Hematopoietic multipotent progenitor cell treated with erythropoietin and hydrocortisone succinate and interleukin-3 and kit ligand, for 17 days (in vitro differentiated cells): ENCODE measurements around the gene ZNF530.

Experiments used
- DNase-seq: peaks from one replicate; pipeline ENCODE4 v3.0.0-alpha.2; 2015; ENCODE audit warnings: low spot score

Gene ZNF530

GRCh38 chr19:57599761-57600383 lies at the start of gene ZNF530:
TSS of gene ZNF530 (plus strand) at chr19:57599885. CDS start at chr19:57604346, 4,461 bp downstream.
- DNase-seq = peak; percentile 82

DNA sequence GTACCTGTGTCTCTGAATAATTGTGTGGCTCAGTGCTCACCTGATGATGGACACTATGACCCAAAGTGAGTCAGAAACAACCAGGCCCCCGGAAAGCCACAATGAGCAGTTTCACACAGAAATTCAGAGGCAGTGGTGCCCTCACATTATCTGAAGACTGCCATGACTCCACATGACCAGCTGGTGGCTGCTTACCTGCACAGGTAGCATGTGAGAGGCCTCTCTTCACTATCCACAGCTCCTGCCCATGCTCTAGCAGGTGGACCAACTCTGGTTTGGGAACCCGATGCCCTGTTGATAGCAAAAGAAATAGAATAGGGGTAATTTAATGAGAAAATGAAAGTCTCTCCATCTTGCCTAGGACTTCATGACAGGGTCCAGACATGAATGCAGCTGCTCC lies 47.3 kb upstream of the ZNF530 start:
- DNase-seq = no peak

DNA sequence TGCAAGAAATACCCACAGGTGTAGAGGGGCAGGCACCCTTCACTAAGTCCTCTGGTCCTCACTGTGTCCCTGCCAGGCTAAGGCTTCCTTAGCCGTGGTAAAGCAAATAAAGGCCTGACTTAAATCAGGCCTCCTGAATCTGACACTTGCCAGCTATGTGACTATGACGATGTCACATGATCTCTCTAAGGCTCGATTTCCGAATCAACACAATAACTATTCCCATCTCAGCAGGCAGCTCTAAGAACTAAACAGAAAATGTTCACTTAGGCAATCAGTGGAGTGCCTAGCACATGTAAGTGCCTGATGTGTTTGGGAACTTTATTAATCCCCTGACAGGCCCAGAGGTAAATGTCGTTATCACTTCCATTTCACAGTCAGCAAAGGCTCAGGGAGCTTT lies 42.0 kb upstream of the ZNF530 start:
- DNase-seq = no peak

DNA sequence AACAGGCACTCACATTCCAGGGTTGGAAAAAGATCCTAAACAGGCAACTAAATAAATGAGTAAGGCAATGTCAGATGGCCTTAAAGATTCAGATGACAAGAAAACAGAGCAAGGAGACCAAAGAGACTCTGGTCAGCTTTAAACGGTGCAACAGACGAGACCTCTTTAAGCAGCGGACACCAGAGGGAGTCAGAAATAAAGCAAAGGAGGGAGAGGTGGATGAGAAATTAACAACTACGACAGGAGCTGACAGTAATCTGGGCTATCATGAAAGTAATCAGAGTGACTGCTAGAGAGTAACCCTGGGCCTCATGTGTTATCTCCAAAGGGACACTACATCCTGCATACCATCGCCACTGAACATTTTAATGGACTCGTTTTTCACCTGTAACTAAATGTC lies 41.2 kb upstream of the ZNF530 start:
- DNase-seq = no peak

DNA sequence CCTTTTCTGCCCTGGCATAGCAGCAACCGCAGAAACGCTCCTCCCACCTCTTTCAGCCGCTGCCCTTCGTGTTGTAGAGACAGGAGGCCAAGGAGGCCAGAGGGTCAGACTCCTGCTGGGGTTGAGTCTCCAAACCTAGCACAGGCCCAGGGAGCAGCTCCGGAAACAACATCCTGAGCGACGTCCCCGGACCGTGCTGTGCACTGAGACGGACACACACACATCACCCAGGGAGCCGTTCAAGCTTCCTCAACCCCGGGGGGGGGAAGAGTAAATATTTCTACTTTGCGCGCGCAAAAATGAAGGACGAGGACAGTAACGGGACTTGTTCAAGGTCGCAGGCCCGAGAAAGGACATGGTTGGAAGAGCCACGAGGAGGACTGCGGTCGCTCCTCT lies 40.7 kb upstream of the ZNF530 start:
- no peak for DNase-seq

DNA sequence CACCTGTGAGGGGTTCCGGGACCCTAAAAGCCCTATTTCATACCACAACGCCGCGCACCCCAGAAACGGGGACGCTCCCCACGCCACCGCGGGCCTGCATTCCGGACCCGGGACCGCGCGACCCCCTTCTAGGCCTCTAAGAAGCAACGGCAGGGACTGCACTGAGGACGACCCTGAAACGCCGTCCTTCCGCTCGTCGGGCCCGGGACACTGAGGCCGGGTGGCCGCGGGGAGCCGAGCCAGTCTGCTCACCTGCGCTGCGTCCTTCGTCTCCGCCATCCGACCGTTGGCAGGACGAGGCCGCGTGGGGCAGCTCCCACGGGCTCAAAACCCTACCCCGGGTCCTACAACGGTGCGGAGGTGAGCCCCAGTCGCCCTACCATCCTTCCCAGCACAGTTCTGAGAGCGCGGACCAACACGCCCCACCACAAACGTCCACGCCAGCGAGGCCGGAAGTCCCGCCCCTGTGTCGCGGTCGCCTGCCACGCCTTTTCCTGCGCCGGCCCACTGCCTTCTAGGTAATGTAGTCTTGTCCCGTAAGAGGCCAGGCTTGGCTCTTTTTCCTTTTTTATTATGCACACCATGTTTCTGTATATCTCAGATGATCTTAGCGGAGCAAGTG lies 40.2 kb upstream of the ZNF530 start, which contains the start of gene ZNF550:
ZNF550 (minus strand) TSS at position 460 of the 622 bp plus-strand sequence; CDS start at position 279, 181 bp downstream.
- peak; percentile 69 for DNase-seq

GRCh38 chr19:57560049-57560491 lies 39.6 kb upstream of the ZNF530 start:
- no peak for DNase-seq

GRCh38 chr19:57563547-57563946 lies 36.1 kb upstream of the ZNF530 start:
- no peak for DNase-seq

DNA sequence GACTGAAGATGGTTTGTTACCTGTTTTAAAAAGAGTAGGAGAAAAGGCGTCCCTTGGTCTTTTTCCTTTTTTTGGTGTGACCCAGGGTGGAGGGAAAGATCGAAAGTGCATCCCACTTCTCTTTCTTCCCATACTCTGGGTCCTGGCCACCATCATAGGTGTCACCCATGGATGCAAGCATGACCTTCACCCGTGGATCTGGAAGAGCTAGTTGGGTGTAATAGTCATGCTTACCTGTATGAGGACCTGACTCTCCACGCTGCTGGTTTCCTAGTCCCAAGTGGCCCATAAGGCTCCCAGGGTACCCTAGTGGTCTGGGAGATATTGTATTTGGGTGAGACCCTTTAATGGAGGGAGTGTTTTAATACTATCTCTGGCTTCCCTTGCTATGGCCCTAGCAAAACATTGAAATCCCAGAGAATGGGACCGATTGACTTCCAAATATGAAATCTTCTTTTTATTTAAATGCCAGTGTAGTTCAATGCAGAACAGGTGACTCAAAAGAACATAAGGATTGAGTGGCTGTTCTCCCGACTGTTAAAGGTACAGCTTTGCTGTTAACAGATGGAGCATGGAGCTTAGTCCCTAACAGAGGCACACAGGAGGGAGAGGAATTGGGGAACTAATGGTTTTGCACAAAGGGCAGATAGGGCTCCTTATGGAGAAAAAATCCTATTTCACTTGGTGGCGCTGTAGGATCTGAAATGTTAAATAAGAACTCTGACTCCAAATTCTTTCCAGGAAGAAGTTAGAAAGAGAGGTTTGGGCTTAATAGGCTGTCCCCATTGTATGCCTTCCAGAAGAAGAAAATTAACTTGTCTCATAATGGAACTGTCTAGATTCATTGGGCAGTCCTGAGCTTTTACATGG lies 33.1 kb upstream of the ZNF530 start:
- DNase-seq = no peak

GRCh38 chr19:57570707-57571106 lies 29.0 kb upstream of the ZNF530 start:
- no peak for DNase-seq

DNA sequence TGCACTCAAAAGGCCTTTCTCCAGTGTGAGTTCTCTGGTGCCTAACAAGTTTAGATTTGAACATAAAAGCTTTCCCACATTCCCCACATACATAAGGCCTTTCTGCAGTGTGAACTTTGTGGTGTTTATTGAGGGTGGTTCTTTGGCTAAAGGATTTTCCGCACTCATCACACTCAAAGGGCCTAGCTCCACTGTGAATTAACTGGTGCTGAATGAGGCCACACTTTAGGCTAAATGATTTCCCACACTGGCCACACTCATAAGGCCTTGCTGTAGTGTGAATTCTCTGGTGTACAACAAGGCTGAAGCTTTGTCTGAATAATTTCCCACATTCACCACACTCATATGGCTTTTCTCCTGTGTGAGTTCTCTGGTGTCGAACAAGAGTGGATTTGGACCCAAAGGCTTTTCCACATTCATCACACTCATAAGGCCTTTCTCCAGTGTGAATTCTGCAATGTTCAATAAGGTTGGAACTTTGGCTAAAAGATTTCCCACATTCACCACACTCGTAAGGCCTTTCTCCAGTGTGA lies 27.2 kb upstream of the ZNF530 start:
- no peak for DNase-seq

DNA sequence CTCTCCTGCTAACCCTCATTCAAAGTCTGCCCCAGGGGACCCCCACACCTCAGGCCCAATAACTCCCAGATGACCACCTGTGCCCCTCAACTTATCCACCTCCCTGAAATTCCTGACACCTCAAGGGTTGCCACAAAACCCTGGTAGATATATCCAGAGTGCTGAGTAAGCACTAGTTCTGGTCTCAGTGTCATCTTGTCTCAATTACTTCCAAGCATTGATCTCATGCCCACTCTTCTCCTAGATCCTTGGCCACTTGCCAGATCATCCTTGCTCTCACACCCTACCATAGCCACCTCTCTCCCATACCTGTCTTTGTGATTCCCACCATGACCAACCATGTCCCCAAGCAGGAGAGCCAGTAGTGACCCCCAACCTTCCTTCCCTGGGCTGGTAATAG lies 23.0 kb upstream of the ZNF530 start:
- no peak for DNase-seq

GRCh38 chr19:57578487-57579205 lies 21.0 kb upstream of the ZNF530 start, which contains the start of gene ZNF416:
TSS of gene ZNF416 (minus strand) at chr19:57578911. CDS start at chr19:57578704, 207 bp downstream.
- DNase-seq = peak; percentile 94

- DNase-seq = no peak
Observed at GRCh38 chr19:57583104-57583520, 16.6 kb upstream of the ZNF530 start.

GRCh38 chr19:57583521-57584416 lies 15.9 kb upstream of the ZNF530 start, which contains the start of gene ZIK1:
TSS of gene ZIK1 (plus strand) at chr19:57584145. CDS start at chr19:57584357, 212 bp downstream.
- peak; percentile 47 for DNase-seq

GRCh38 chr19:57587529-57587928 lies 12.2 kb upstream of the ZNF530 start:
- no peak for DNase-seq

DNA sequence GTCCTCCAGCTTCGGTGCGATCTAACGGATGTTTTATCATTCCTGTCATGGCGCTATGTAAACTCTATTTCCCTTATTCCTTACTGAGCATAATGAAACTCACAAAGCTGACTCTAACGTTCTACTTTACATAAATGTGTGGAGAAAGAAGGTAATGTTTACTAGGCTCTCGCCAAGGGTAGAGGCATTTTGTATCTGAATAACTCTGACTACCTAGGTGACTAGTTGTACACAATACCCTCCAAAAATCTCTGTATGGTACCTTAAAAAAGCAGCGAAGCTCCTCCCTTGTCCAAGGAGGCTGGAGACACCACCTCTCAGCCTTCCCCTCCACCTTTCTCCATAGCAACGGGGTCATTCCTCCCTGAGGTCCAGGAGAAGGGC lies 316 bp upstream of the ZNF530 start:
- no peak for DNase-seq

DNA sequence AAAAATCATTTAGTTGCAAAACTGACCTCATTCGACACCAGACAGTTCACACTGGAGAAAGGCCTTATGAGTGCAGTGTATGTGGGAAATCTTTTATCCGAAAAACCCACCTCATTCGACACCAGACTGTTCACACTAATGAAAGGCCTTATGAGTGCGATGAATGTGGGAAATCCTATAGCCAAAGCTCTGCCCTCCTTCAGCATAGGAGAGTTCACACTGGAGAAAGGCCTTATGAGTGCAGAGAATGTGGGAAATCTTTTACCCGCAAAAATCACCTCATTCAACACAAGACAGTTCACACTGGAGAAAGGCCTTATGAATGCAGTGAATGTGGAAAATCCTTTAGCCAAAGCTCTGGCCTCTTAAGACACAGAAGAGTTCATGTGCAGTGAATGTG lies 7.2 kb downstream of the ZNF530 start:
- no peak for DNase-seq

DNA sequence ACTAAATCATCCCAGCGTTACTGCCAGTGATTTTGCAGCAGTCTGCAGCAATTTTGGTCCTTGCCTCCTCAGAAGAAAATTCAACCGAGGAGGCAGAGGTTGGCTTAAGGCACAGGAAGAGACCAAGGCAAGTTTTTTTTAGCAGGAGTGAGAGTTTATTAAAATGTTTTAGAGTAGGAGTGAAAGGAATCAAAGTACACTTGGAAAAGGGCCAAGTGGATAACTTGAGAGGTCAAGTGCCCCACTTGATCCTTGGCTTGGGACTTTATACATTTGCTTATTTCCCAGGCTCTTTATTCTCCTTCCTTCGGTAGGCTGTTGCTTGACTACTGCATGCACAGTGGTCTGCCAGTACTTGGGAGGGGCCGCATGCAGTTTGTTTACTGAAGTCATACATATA lies 11.4 kb downstream of the ZNF530 start:
- no peak for DNase-seq

DNA sequence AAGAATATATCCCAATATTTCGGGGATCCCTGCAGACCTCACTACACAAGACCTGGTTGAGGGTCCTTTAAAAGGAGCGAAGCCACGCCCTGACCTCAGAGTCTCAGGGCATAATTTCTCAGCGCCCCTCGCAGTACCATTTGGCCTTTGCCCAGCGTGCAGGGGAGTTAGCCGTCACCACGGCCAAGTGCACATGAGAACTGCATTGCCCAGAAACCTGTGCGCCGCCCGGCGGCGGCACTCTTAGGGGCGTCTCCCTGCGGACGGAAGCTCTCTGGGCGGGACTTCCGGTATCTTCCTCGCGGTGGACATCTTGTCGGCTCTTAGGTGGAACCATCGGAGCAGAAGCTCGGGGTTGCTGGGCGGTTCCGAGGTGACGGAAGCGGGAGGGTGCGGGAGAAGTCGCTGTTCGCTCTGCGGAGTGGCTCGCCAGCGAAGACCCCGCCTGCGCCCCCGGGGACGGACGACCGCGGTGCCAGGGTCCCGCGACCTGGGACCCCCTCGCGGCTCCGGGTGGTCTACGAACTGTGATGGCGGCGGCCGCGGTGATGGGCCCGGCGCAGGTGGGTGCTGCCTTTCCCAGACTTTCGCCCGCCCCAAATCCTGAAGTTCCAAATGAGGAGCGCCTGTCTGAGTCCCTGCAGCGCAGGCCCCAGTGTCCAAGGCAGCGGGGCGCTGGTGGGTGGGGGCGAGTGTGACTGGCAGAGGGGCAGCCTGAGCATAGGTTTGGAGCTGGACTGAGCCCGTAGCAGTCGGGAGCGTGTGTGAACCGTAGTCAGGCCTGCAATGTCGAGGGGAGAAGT lies 14.5 kb downstream of the ZNF530 start, which contains the start of gene ZNF134:
ZNF134 (plus strand) TSS at position 302 of the 803 bp plus-strand sequence. CDS start 5,227 bp downstream, outside the sequence.
- DNase-seq = peak; percentile 64
